ENCODE measurements around the gene NCOA3.

NCOA3 gene

DNA sequence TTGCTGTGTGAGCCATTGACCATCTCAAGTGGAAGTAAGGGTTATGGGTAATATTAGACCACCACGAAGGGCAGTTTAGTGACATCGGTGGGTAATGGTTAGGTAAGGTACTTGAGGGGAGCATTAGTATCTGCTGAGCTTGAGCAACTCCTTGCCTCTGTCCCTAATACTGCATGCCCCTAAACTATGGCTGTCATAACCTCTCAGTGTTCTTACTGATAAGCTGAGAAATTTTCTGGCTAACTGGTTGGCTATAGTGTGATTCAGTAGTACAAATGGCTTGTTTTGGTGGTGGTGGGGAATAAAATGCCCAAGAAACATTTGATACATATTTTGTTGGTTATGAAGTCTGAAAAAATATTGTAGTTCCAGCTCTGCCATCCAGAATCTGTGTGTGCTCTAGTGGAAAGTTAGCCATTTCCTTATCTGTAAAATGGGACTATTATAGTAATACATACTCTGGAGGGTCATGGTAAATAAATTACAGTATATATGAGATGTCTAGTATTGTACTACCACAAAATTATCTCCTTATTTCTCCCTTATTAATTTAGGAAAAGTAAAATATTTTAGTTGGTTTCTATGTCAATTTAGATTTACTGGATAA lies 113.1 kb downstream of the NCOA3 start:
- FAIRE-seq, result no peak

DNA sequence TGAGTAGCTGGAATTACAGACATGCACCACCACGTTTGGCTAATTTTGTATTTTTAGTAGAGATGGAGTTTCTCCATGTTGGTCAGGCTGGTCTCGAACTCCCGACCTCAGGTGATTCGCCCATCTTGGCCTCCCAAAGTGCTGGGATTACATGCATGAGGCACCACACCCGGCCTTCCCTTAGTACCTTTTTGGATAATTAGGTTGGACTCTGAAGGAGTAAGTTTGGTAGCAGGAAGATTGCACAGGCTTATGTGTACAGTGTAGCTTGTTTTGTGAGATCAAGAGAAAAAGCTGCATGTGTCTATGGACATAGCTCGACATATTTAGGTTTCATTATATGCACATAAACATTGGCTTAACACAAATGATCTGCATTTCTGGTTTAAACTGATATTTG lies 116.8 kb downstream of the NCOA3 start:
- DNase-seq (ENCODE audit: insufficient read length, low spot score) (no peak), FAIRE-seq (no peak)
- TF ChIP-seq, protein P1, sequence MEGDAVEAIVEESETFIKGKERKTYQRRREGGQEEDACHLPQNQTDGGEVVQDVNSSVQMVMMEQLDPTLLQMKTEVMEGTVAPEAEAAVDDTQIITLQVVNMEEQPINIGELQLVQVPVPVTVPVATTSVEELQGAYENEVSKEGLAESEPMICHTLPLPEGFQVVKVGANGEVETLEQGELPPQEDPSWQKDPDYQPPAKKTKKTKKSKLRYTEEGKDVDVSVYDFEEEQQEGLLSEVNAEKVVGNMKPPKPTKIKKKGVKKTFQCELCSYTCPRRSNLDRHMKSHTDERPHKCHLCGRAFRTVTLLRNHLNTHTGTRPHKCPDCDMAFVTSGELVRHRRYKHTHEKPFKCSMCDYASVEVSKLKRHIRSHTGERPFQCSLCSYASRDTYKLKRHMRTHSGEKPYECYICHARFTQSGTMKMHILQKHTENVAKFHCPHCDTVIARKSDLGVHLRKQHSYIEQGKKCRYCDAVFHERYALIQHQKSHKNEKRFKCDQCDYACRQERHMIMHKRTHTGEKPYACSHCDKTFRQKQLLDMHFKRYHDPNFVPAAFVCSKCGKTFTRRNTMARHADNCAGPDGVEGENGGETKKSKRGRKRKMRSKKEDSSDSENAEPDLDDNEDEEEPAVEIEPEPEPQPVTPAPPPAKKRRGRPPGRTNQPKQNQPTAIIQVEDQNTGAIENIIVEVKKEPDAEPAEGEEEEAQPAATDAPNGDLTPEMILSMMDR (IDR thresholded peaks at IDR 0.05; ENCODE audit: insufficient read depth, missing control alignments), result no peak

More for the DNA sequence above, 113.1 kb downstream of the NCOA3 start:
- TF ChIP-seq, protein P1 (IDR thresholded peaks at IDR 0.05; ENCODE audit: insufficient read depth, missing control alignments), result no peak
- no peak for DNase-seq (ENCODE audit: insufficient read length, low spot score)

DNA sequence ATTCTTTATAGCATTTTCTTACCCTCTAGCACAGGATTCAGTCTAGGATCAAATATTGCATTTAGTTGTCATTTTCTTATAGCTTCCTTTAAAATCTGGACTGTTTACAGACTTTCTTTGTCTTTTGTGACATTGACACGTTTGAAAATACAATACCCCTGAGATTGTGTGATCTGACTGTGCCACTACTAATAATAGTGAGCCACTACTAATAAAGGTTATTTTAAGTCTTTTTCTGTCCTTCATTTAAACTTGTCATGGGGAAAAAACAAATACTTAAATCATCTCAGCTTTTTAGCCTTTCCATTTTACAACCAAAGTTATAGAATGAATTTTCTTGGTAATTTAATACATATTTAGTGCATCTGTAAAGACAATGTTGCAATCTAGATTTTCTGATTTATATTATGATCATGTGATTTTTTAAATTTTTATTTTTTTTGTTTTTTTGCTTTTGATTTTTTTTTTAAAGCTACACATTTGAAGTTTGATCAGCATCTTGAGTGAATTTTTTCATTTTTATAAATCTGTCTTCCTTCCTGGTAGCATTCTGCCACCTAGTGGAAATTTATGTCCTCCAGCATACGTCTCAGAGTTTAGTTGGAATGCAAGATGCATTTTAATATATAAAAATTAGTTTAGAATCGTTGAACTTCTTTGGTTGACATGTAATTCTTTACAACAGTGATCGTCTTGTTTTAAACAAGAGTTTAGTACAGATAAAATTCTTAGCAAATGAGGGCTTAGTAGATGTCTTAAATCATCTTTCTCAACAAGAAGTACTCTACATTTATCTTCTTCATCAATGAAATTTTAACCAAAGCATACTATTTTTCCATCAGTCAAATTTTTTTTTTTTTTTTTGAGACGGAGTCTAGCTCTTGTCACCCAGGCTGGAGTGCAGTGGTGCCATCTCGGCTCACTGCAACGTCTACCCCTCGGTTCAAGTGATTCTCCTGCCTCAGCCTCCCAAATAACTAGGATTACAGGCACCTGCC lies 119.4 kb downstream of the NCOA3 start:
- DNase-seq (ENCODE audit: insufficient read length, low spot score) (no peak), FAIRE-seq (no peak)
- TF ChIP-seq, protein P1 (IDR thresholded peaks at IDR 0.05; ENCODE audit: insufficient read depth, missing control alignments), result peak; percentile 81

DNA sequence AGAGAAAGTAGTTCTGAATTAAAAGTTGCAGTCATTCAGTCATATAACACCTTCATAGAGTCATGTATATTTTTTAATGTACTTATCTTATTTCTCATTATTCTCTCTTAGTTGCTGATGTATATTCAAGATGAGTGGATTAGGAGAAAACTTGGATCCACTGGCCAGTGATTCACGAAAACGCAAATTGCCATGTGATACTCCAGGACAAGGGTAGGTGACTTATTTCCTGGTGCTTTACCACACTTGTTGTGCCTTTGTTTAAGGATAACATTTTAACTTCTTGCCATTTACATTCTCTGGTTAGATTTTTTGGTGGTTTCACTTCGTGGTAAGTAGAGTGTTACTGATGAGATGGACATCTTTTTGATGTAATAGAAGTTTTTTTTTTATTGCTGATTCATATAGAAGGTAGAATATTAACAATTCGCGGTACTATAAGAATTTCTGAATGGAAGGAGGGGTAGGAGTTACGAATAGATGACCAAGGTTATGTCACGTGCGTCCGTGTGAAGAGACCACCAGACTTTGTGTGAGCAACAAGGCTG lies 120.5 kb downstream of the NCOA3 start:
- TF ChIP-seq, protein P1 (IDR thresholded peaks at IDR 0.05; ENCODE audit: insufficient read depth, missing control alignments), result no peak
- DNase-seq (ENCODE audit: insufficient read length, low spot score), result no peak
- FAIRE-seq, result no peak

DNA sequence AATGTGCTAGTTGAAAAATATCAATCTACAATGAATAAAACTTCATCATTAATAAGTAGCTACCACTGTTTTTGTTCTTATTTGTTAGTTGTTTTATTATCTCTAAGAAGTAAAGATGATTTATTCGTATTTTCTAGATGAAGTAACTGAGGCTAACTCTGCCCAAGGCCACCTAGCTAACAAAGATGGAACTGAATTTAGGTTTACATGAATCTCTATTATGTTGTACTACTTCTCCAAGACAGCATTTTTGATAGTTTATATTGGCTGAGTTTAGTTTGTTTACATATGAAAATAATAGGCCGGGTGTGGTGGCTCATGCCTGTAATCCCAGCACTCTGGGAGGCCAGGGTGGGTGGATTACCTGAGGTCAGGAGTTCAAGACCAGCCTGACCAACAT lies 121.5 kb downstream of the NCOA3 start:
- DNase-seq (ENCODE audit: insufficient read length, low spot score) (no peak), FAIRE-seq (no peak)
- TF ChIP-seq, protein P1 (IDR thresholded peaks at IDR 0.05; ENCODE audit: insufficient read depth, missing control alignments), result no peak

DNA sequence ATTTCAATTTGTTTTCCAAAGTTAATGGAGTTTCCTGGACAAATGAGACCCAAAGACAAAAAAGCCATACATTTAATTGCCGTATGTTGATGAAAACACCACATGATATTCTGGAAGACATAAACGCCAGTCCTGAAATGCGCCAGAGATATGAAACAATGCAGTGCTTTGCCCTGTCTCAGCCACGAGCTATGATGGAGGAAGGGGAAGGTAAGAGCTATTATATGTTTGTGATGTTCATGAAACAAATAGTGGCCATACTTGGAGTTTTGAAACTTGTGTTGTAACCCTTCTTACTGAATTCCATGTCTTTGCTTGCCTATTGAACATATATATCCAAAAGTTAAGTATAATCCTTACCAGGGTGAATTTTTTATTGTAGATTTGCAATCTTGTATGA lies 125.9 kb downstream of the NCOA3 start:
- FAIRE-seq (no peak), DNase-seq (ENCODE audit: insufficient read length, low spot score) (no peak)
- TF ChIP-seq, protein P1 (IDR thresholded peaks at IDR 0.05; ENCODE audit: insufficient read depth, missing control alignments), result no peak
